Measurements from ENCODE around the gene GTF3C2. TPM values are rescaled to one million over a fixed set of nuclear protein-coding genes. Genes with fewer than 3 reads are reported as not detected.
A peak's percentile ranks its signal among the peaks of the same experiment; 100 is the strongest.

GTF3C2 gene
- total and polyA plus RNA-seq, 9 of the 15 experiments (the other 6 are each of a cell fraction or from before 2014, with no cell fraction given): 35.5 to 96.8 (median 53.0) TPM

DNA sequence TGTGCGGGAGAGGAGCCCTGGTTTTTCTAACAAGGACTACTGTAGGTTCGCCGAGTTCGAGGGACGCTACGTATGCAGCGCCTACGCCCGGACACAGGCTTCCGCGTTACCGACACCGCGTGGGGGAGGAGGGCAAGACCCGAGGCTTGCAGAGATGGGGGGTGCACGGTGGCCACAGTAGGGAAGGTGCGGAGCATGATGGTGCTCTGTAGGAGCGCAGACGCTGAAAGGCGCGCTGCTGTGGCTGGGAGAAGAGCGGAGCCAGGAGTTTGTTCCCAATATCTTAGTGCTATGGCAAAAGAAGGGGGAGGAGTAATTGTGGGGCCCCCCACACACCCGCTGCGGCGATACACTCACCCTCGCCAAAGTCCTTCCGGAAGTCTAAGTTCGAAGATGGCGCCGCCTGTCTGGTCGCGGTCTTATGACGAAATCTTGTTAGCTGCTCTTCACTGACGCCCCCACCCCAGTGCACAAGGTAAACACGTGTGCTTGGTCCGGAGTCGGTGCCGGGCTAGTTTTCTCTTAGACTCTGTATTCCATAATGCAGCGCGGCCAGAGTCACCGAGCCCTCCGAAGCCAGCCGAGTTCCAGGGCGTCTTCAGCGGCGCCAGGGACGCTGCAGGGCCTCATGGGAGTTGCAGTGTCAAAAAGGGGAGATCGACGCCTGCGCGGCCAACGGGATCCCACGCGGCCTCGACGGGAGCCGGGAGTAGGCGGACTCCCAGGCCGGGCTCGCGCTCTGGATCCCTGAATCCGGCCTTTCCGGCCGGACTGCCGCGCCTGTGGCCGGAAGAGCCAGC lies at the start of gene GTF3C2 (continued):
- TF ChIP-seq ZNF407 (IDR thresholded peaks at IDR 0.05; ENCODE audit: low read depth): peak; percentile 91
- TF ChIP-seq NR2C2 (CRISPR knock-in tag; IDR thresholded peaks at IDR 0.05): no peak; the same call in 1 of the 2 replicates
- TF ChIP-seq NR2C2 (tag; IDR thresholded peaks at IDR 0.05): peak; percentile 98
- peak; percentile 71 for TF ChIP-seq E2F4 (CRISPR knock-in tag; IDR thresholded peaks at IDR 0.05; ENCODE audit: low read depth)
- TF ChIP-seq CSDE1 (IDR thresholded peaks at IDR 0.05): peak in 1 of 2 experiments; percentile 43; a peak in 1 of 4 replicates
- TF ChIP-seq L3MBTL2 (IDR thresholded peaks at IDR 0.05): peak; percentile 97
- TF ChIP-seq HMBOX1 (IDR thresholded peaks at IDR 0.05): no peak; the same call in none of the 2 replicates
- no peak for TF ChIP-seq ZNF324 (CRISPR knock-in tag; IDR thresholded peaks at IDR 0.05)
- TF ChIP-seq LARP7 (IDR thresholded peaks at IDR 0.05): no peak
- TF ChIP-seq ZNF41 (CRISPR knock-in tag; conservative IDR thresholded peaks at IDR 0.05): no peak
- peak; percentile 37 to 76; a peak in 2 of 4 replicates for TF ChIP-seq SIN3A (IDR thresholded peaks at IDR 0.05; ENCODE audit: borderline replicate concordance in 2 of 2, control insufficient read depth in 1 of 2, low read depth in 2 of 2, low read length in 2 of 2)
- TF ChIP-seq TCF7L2 (IDR thresholded peaks at IDR 0.05; ENCODE audit: low read depth, low read length): no peak
- TF ChIP-seq DIDO1 (tag; IDR thresholded peaks at IDR 0.05; ENCODE audit: low read depth): peak; percentile 78; the same call in 1 of the 2 replicates
